ENCODE measurements around the gene MAPRE2.

GRCh38 chr18:35076135-35076924, 35.1 kb downstream of the MAPRE2 start:
- TF ChIP-seq GATA3 (IDR thresholded peaks at IDR 0.05; ENCODE audit: low read depth, low read length) (no peak), GATA2 (IDR thresholded peaks at IDR 0.05; ENCODE audit: low read depth, low read length) (no peak)
